IPS-18a (cell line): ENCODE results near the gene PODXL.
A peak's percentile ranks its signal among the peaks of the same experiment; 100 is the strongest.

Experiments used
- H3K27ac ChIP-seq: one replicate; pipeline ENCODE4 v1.5.1; 2013; ENCODE audit warnings: low read length
- H3K27me3 ChIP-seq: one replicate; pipeline ENCODE4 v1.6.1; 2013; ENCODE audit warnings: mild to moderate bottlenecking, low read length; ENCODE audit not compliant: control insufficient read depth, insufficient read depth
- H3K36me3 ChIP-seq: one replicate; pipeline ENCODE4 v1.6.1; 2013; ENCODE audit warnings: low read depth, low read length; ENCODE audit not compliant: control insufficient read depth
- H3K4me1 ChIP-seq: one replicate; pipeline ENCODE4 v1.6.1; 2013; ENCODE audit warnings: low read depth, low read length; ENCODE audit not compliant: control insufficient read depth
- H3K4me3 ChIP-seq: one replicate; pipeline ENCODE4 v1.5.1; 2013; ENCODE audit warnings: low read length
- H3K9ac ChIP-seq: one replicate; pipeline ENCODE4 v1.6.1; 2013; ENCODE audit warnings: mild to moderate bottlenecking, low read length, moderate library complexity
- H3K9me3 ChIP-seq: one replicate; pipeline ENCODE4 v1.6.1; 2013; ENCODE audit warnings: low read depth, low read length; ENCODE audit not compliant: control insufficient read depth

PODXL gene

GRCh38 chr7:131556053-131556908 lies at the start of gene PODXL:
Gene PODXL (minus strand): TSS chr7:131556628. CDS start chr7:131556359, 269 bp downstream.
- no peaks in the 10 kb centered on the region for H3K9me3 ChIP-seq
- H3K27ac ChIP-seq: peak within 1 kb of the TSS; percentile 71
- H3K27me3 ChIP-seq: no peaks in the 10 kb centered on the region
- H3K36me3 ChIP-seq: peaks cover 37% of the 10 kb centered on the region
- H3K9ac ChIP-seq: peak within 1 kb of the TSS; percentile 76
- peak within 1 kb of the TSS; percentile 81 for H3K4me3 ChIP-seq
- peaks cover 32% of the 10 kb centered on the region for H3K4me1 ChIP-seq

- Histone ChIP-seq H3K36me3 (no peaks in the 10 kb centered on the region), H3K4me1 (peaks cover 60% of the 10 kb centered on the region), H3K9me3 (no peaks in the 10 kb centered on the region), H3K4me3 (peak overlapping the region; percentile 44), H3K9ac (peak overlapping the region; percentile 54), H3K27ac (peak overlapping the region; percentile 93), H3K27me3 (no peaks in the 10 kb centered on the region)
Observed at GRCh38 chr7:131605280-131605878, 49.0 kb upstream of the PODXL start.

- Histone ChIP-seq H3K27ac (peak overlapping the region; percentile 28), H3K9ac (peak overlapping the region; percentile 44), H3K36me3 (no peaks in the 10 kb centered on the region), H3K4me3 (peak overlapping the region; percentile 44), H3K9me3 (no peaks in the 10 kb centered on the region), H3K4me1 (peaks cover 60% of the 10 kb centered on the region), H3K27me3 (no peaks in the 10 kb centered on the region)
Observed at GRCh38 chr7:131604841-131605279, 48.4 kb upstream of the PODXL start.

- Histone ChIP-seq H3K4me1 (peaks cover 60% of the 10 kb centered on the region), H3K9ac (peak overlapping the region; percentile 44), H3K27me3 (no peaks in the 10 kb centered on the region), H3K4me3 (peak overlapping the region; percentile 44), H3K36me3 (no peaks in the 10 kb centered on the region), H3K27ac (peak overlapping the region; percentile 28), H3K9me3 (no peaks in the 10 kb centered on the region)
Observed at GRCh38 chr7:131603932-131604331, 47.5 kb upstream of the PODXL start.

GRCh38 chr7:131602994-131603372 lies 46.6 kb upstream of the PODXL start:
- Histone ChIP-seq H3K4me3 (no peak overlapping the region), H3K27ac (peak overlapping the region; percentile 61), H3K36me3 (no peaks in the 10 kb centered on the region), H3K4me1 (peaks cover 56% of the 10 kb centered on the region), H3K9me3 (no peaks in the 10 kb centered on the region), H3K9ac (no peak overlapping the region), H3K27me3 (no peaks in the 10 kb centered on the region)

- no peak overlapping the region for H3K4me3 ChIP-seq
- peak overlapping the region; percentile 61 for H3K27ac ChIP-seq
- H3K9me3 ChIP-seq: no peaks in the 10 kb centered on the region
- H3K9ac ChIP-seq: no peak overlapping the region
- no peaks in the 10 kb centered on the region for H3K27me3 ChIP-seq
- peaks cover 50% of the 10 kb centered on the region for H3K4me1 ChIP-seq
- H3K36me3 ChIP-seq: no peaks in the 10 kb centered on the region
Observed at GRCh38 chr7:131602304-131602993, 46.0 kb upstream of the PODXL start.

- no peak overlapping the region for H3K27ac ChIP-seq
- H3K4me1 ChIP-seq: peaks cover 31% of the 10 kb centered on the region
- H3K36me3 ChIP-seq: no peaks in the 10 kb centered on the region
- no peak overlapping the region for H3K4me3 ChIP-seq
- H3K9me3 ChIP-seq: no peaks in the 10 kb centered on the region
- H3K9ac ChIP-seq: no peak overlapping the region
- no peaks in the 10 kb centered on the region for H3K27me3 ChIP-seq
Observed at GRCh38 chr7:131600085-131600881, 43.9 kb upstream of the PODXL start.

- Histone ChIP-seq H3K4me1 (peaks cover 3% of the 10 kb centered on the region), H3K27ac (no peak overlapping the region)
Observed at GRCh38 chr7:131596785-131597184, 40.4 kb upstream of the PODXL start.

GRCh38 chr7:131595699-131596098 lies 39.3 kb upstream of the PODXL start:
- Histone ChIP-seq H3K9me3 (no peaks in the 10 kb centered on the region), H3K4me1 (peaks cover 7% of the 10 kb centered on the region), H3K4me3 (no peak overlapping the region), H3K9ac (no peak overlapping the region), H3K36me3 (no peaks in the 10 kb centered on the region), H3K27me3 (no peaks in the 10 kb centered on the region), H3K27ac (no peak overlapping the region)

More at GRCh38 chr7:131596785-131597184, 40.4 kb upstream of the PODXL start:
- H3K9ac ChIP-seq: no peak overlapping the region
- H3K4me3 ChIP-seq: no peak overlapping the region
- no peaks in the 10 kb centered on the region for H3K36me3 ChIP-seq
- H3K9me3 ChIP-seq: no peaks in the 10 kb centered on the region
- no peaks in the 10 kb centered on the region for H3K27me3 ChIP-seq

- Histone ChIP-seq H3K4me3 (no peak overlapping the region), H3K9ac (no peak overlapping the region), H3K4me1 (peaks cover 7% of the 10 kb centered on the region), H3K27me3 (no peaks in the 10 kb centered on the region), H3K36me3 (no peaks in the 10 kb centered on the region), H3K27ac (no peak overlapping the region), H3K9me3 (no peaks in the 10 kb centered on the region)
Observed at GRCh38 chr7:131591687-131592319, 35.4 kb upstream of the PODXL start.
